Measurements from ENCODE around the gene SYNGR4.

SYNGR4 gene

GRCh38 chr19:48341515-48342413, 22.4 kb upstream of the SYNGR4 start:
- DNase-seq (ENCODE audit: low read depth in 2 of 2), result no peak

- no peak for DNase-seq (ENCODE audit: low read depth in 2 of 2)
Observed at GRCh38 chr19:48342414-48342738, 21.8 kb upstream of the SYNGR4 start.

GRCh38 chr19:48342841-48343540, 21.2 kb upstream of the SYNGR4 start:
- DNase-seq (ENCODE audit: low read depth in 2 of 2), result no peak

- no peak for DNase-seq (ENCODE audit: low read depth in 2 of 2)
Observed at GRCh38 chr19:48344892-48345291, 19.3 kb upstream of the SYNGR4 start.

- no peak for DNase-seq (ENCODE audit: low read depth in 2 of 2)
Observed at GRCh38 chr19:48346191-48346590, 18.0 kb upstream of the SYNGR4 start.

GRCh38 chr19:48348045-48348444, 16.1 kb upstream of the SYNGR4 start:
- DNase-seq (ENCODE audit: low read depth in 2 of 2), result no peak

- DNase-seq (ENCODE audit: low read depth in 2 of 2), result no peak
Observed at GRCh38 chr19:48348737-48349136, 15.4 kb upstream of the SYNGR4 start.

- DNase-seq (ENCODE audit: low read depth in 2 of 2), result no peak
Observed at GRCh38 chr19:48350856-48351255, 13.3 kb upstream of the SYNGR4 start.

- peak; percentile 74 to 89 for DNase-seq (ENCODE audit: low read depth in 2 of 2)
Observed at GRCh38 chr19:48351341-48351752, 12.8 kb upstream of the SYNGR4 start.

GRCh38 chr19:48353677-48354076, 10.5 kb upstream of the SYNGR4 start:
- no peak for DNase-seq (ENCODE audit: low read depth in 2 of 2)

GRCh38 chr19:48354332-48354992, 9.7 kb upstream of the SYNGR4 start:
- no peak for DNase-seq (ENCODE audit: low read depth in 2 of 2)

GRCh38 chr19:48355365-48355954, 8.7 kb upstream of the SYNGR4 start:
- DNase-seq (ENCODE audit: low read depth in 2 of 2), result no peak

- no peak for DNase-seq (ENCODE audit: low read depth in 2 of 2)
Observed at GRCh38 chr19:48359123-48359522, 5.0 kb upstream of the SYNGR4 start.

GRCh38 chr19:48361912-48362311, 2.3 kb upstream of the SYNGR4 start:
- no peak for DNase-seq (ENCODE audit: low read depth in 2 of 2)

GRCh38 chr19:48362716-48363499, 1.3 kb upstream of the SYNGR4 start:
- DNase-seq (ENCODE audit: low read depth in 2 of 2), result peak; percentile 82 to 88

- no peak for DNase-seq (ENCODE audit: low read depth in 2 of 2)
Observed at GRCh38 chr19:48363500-48363809, 712 bp upstream of the SYNGR4 start.

- no peak for DNase-seq (ENCODE audit: low read depth in 2 of 2)
Observed at GRCh38 chr19:48364598-48365348, 606 bp downstream of the SYNGR4 start.

GRCh38 chr19:48365602-48366001, 1.4 kb downstream of the SYNGR4 start:
- DNase-seq (ENCODE audit: low read depth in 2 of 2), result no peak

GRCh38 chr19:48367855-48368254, 3.7 kb downstream of the SYNGR4 start:
- DNase-seq (ENCODE audit: low read depth in 2 of 2), result no peak

GRCh38 chr19:48368936-48369335, 4.8 kb downstream of the SYNGR4 start:
- no peak for DNase-seq (ENCODE audit: low read depth in 2 of 2)

- no peak for DNase-seq (ENCODE audit: low read depth in 2 of 2)
Observed at GRCh38 chr19:48370955-48371354, 6.8 kb downstream of the SYNGR4 start.

Data from stimulated activated CD4-positive, alpha-beta T cell treated with anti-CD3 and anti-CD28 coated beads, Interleukin-4, amount 100 ng/mL, for 48 hours (primary cell).